ENCODE results near the gene MRGPRX2.
A peak's percentile ranks its signal among the peaks of the same experiment; 100 is the strongest.

MRGPRX2 gene

GRCh38 chr11:19060629-19061028 lies at the start of gene MRGPRX2:
Gene MRGPRX2, minus strand, starts transcription at chr11:19060717. Its CDS starts 4,315 bp downstream, at chr11:19056402.
- DNase-seq (ENCODE audit: low read depth in 2 of 2) = peak in 1 of 2 donors; percentile 8

DNA sequence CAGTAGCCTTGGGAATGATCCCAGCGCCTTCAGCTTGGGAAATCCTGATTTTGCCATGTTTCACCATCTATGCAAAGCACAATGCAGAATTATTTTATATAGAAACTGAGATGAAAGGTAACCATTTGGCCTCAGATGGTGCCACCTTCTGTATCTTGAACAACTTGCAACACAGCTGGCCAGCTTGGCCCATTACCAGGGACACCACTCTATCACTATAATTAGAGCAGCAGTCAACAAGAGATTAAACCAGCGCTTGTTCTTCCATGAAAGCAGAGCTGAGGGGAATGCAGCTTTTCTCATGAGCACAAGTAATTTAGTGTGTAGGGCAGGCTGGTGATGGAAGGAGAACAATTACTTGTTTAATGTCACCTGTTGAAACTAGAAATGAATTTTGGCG lies 49.8 kb upstream of the MRGPRX2 start:
- DNase-seq (ENCODE audit: low read depth in 2 of 2) = no peak

GRCh38 chr11:19107125-19107524 lies 46.6 kb upstream of the MRGPRX2 start:
- DNase-seq (ENCODE audit: low read depth in 2 of 2) = no peak

- no peak for DNase-seq (ENCODE audit: low read depth in 2 of 2)
Measured at GRCh38 chr11:19105011-19105410, 44.5 kb upstream of the MRGPRX2 start.

- DNase-seq (ENCODE audit: low read depth in 2 of 2) = no peak
Measured at GRCh38 chr11:19102521-19102900, 42.0 kb upstream of the MRGPRX2 start.

DNA sequence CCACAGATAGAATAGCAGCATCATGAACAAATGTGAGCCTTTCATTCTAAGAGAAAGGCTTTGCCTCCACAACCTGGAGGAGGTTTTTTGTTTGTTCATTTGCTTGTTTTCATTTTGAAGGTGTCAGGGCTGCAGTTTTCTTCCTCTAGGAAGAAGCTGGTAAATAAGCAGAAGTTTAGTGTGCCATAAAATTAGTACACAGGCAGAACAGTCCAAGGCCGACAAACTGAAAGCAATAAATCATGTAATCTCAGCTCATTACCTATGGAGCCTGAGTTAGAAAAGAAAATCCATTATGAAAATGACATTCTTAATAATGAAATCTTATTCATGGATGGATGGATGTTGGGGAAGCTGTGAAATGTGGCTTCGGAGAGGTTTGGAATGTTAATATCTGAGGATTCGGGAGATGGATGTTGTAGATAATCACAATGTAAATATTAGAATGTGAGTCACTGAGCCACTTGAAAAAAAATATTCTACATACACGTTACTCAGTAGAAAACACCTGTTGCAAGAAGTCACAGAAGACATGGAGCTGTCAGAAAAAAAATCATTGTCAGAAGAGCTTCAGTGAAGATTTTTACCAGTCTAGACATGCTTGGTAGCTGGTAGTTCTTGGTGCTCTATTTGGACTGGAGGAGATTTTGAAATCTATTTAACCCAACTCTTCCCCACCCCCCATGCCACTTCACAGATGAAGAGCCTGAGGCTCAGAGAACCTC lies 41.4 kb upstream of the MRGPRX2 start:
- DNase-seq (ENCODE audit: low read depth in 2 of 2) = no peak

DNA sequence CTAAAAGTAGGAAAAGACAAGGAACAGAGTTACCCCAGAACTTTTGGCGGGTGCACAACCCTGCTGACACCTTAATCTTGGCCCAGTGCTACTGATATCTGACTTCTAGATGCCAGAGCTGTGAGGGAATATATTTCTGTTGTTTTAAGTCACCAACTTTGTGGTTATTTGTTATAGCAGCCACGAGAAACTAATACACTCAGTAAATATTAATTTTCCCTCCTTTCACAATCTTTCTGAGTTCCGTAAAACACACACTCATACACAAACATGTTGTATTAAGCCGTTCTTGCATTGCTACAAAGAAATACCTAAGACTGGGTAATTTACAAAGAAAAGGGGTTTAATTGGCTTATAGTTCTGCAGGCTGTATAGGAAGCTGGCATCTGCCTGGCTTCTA lies 40.4 kb upstream of the MRGPRX2 start:
- DNase-seq (ENCODE audit: low read depth in 2 of 2) = no peak

GRCh38 chr11:19099093-19099492 lies 38.6 kb upstream of the MRGPRX2 start:
- DNase-seq (ENCODE audit: low read depth in 2 of 2) = no peak

DNA sequence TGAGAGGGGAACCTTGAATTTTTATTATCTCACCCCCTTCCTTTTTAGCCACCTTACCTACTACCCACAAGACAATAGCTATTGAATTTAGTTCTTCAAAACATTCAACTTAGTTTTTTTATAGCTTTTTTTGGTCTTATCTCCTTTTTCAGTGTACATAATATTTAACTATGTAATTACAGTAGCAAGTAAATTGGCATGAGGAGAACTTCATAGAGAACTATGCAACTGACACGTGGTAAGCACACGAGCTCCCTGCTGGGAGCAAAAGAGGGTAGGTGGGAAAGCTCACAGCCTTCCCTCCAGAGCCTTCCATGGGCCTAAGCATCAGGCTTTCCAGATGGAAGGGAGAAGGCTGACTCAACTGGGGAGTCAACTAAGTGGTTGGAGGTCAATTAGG lies 34.3 kb upstream of the MRGPRX2 start:
- DNase-seq (ENCODE audit: low read depth in 2 of 2) = no peak

- no peak for DNase-seq (ENCODE audit: low read depth in 2 of 2)
Measured at GRCh38 chr11:19093976-19094375, 33.5 kb upstream of the MRGPRX2 start.

GRCh38 chr11:19092850-19093249 lies 32.3 kb upstream of the MRGPRX2 start:
- DNase-seq (ENCODE audit: low read depth in 2 of 2) = no peak

DNA sequence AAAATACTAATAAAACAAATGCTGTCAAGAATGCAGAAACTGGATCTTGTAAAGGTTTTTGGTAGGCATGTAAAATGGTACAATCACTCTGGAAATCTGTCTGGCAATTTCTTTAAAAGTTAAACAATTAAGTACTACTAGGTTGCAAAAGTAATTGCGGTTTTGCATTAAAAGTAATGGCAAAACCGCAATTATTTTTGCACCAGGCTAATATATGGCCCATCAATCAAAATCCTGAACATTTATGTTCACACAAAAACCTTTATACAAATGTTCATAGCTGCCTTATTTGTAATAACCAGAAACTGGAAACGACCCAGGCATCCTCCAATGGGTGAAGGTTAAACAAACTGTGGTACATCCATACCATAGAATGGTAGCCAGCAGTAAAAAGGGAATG lies 31.8 kb upstream of the MRGPRX2 start:
- DNase-seq (ENCODE audit: low read depth in 2 of 2) = no peak

DNA sequence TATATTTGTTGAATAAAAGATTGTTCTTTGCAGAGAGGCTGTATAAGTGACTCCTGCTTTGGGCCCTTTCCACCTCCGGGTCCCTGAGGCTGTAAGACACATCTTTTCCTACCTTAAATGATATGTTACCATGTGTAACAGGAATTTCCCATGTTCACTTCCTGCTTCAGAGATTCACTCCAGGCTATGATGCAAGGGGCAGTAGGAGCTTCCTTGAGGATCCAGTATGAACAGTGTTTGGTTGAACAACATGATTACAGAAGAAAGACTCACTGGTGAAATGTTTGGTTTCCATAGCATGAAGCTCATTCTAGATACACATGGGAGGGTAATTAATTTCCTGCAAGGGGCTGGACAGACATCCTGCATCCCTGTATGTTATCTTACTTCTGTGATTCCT lies 30.8 kb upstream of the MRGPRX2 start:
- no peak for DNase-seq (ENCODE audit: low read depth in 2 of 2)

DNA sequence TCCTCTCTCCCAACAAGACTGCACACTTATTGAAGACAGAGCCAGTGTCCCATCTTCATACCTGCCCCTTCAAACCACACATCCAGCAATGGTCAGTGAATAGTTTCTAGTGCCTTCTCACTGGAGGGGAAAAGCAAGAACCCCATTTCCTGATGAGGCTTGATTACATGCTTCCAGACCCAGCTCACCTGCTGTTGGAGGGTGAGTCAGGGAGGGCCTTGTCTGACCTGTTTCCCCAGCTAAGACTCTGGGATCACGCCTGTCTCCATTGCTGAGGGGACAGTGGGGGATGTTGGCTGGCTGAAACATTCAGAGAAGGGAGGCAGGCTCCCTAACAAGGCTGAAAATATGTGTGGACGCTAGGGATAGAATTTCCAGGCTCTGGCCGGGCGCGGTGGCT lies 28.9 kb upstream of the MRGPRX2 start:
- no peak for DNase-seq (ENCODE audit: low read depth in 2 of 2)

GRCh38 chr11:19088791-19089190 lies 28.3 kb upstream of the MRGPRX2 start:
- no peak for DNase-seq (ENCODE audit: low read depth in 2 of 2)

- DNase-seq (ENCODE audit: low read depth in 2 of 2) = no peak
Measured at GRCh38 chr11:19087658-19088057, 27.1 kb upstream of the MRGPRX2 start.

GRCh38 chr11:19084661-19085315 lies 24.3 kb upstream of the MRGPRX2 start:
- no peak for DNase-seq (ENCODE audit: low read depth in 2 of 2)

GRCh38 chr11:19083166-19083565 lies 22.6 kb upstream of the MRGPRX2 start:
- DNase-seq (ENCODE audit: low read depth in 2 of 2) = no peak

GRCh38 chr11:19080579-19080993 lies 20.1 kb upstream of the MRGPRX2 start:
- DNase-seq (ENCODE audit: low read depth in 2 of 2) = no peak

- no peak for DNase-seq (ENCODE audit: low read depth in 2 of 2)
Measured at GRCh38 chr11:19079643-19080440, 19.3 kb upstream of the MRGPRX2 start.

DNA sequence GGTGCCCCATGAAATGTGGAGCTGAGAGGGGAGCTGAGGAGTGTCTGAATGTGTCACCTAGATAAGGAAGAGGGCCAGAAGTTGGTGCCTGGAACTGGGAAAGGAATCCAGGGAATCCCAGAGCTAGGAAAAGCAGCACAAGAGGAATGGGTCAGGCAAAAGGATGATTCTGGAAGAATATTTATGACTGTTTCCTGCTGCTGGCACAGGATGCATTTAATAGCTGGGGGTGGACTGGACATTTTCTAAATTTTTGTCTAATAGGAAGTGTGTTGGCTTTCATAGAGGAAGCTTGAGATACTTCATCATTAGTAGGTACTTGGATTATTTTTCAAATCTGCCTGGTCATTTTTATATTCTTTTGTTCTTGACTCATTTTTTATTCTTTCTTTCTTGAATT lies 17.4 kb upstream of the MRGPRX2 start:
- no peak for DNase-seq (ENCODE audit: low read depth in 2 of 2)

DNA sequence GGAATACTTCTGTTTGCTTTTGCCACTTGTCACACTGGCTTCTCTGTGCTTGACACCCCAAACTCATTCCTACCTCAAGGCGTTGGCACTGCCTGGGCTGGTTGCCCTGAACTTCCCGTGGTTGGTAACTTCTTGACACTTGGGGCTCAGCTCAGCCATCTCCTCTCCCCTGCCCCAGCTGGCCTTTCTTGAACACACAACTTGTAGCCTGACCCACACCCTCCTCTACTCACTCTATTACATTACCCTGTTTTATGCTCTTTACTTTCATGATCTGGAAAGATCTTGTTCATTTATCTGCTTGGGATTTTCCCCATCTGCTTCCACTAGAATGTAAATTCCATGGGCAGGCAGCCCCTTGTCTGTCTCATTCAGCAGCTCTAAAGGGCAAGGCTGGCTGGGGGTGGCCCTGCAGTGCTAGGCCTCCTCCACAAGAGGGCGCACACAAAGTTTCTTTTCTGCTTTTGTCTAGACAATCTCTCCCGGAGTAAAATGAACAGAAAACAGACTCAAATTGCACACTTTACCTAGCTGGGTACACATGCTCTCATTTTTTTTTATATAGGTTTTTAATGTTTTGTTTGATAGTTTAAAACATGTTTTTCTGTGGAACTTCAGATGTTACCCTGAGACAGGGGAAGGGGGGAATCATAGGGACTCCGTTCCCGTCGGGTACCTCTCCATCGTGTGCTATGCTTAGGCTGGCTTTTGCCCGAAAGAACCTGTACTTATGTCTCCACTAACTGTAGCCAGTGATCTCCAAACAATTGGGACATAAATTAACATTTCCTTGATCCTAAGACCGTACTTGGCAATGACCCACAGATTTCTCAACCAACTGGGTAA lies 16.4 kb upstream of the MRGPRX2 start:
- peak; percentile 34 to 59 for DNase-seq (ENCODE audit: low read depth in 2 of 2)

All from stimulated activated CD4-positive, alpha-beta T cell treated with anti-CD3 and anti-CD28 coated beads, Interleukin-4, amount 100 ng/mL, for 48 hours (primary cell).